GM19452 (cell line): ENCODE data around the gene UNC119B.

Experiments
- ATAC-seq: cut with Tn5 transposase; IDR thresholded peaks from one replicate; pipeline ENCODE4 v1.9.1; 2021; ENCODE audit not compliant: unreplicated experiment

The UNC119B gene

DNA sequence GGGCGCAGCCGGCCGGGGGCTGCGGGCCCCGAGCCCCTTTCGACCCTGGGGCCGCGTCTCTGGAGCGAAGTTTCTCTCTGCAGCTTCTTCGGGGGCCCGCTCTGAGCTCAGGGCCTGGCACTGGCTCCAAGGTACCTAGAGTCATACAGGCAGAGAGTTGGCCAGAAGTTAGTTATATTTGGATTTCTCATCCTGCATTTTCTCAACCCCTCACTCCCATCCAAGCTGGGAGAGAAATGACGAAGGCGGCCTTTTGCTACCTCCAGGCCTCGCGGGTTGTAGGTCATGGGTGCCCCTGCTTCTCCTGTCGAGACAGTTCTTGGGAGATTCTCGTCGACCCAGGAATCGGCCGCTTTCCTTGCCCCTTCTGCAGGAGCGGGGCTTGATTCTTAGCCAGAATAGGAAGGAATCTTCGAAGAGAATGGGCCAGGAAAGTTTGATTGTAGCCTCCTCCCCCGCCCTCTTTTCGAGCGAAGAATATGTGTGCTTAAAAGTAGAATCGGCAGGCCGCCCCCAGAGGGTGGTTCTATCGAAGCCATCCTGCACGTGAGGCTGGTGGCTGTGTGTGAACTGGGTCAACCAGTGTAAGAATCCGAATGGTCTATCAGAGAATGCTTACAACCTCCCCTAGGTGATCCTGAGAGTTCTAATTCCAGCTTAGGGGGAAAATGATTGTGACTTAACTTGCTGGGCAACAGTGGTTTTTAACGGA, 22.5 kb upstream of the UNC119B start:
- ATAC-seq, result no peak

DNA sequence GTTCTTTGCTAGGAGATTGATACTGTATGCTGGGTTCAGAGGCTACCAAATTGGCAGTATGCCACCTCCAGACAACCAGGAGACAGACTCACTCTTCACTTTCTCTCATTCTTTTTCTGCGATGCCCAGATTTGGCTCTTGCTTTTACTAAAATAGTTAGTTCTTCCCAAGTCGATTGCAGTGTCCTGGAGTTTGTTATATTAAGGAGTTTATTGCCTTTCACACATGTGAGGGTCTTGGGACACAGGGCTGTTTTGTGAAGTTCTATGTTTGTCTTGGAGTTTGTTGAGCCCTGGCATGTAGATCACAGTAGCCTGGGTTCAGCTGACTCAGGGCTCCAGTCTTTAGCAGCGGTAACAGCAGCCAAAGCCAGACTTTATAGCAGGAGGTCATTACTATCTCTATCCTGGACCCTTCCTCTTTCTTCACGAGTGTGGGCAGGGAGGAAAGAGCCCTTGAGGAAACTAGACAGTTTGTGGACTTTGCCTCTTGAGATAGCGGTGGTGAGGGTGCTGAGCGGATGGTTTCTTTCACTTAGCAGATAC, 21.7 kb upstream of the UNC119B start:
- ATAC-seq, result no peak

DNA sequence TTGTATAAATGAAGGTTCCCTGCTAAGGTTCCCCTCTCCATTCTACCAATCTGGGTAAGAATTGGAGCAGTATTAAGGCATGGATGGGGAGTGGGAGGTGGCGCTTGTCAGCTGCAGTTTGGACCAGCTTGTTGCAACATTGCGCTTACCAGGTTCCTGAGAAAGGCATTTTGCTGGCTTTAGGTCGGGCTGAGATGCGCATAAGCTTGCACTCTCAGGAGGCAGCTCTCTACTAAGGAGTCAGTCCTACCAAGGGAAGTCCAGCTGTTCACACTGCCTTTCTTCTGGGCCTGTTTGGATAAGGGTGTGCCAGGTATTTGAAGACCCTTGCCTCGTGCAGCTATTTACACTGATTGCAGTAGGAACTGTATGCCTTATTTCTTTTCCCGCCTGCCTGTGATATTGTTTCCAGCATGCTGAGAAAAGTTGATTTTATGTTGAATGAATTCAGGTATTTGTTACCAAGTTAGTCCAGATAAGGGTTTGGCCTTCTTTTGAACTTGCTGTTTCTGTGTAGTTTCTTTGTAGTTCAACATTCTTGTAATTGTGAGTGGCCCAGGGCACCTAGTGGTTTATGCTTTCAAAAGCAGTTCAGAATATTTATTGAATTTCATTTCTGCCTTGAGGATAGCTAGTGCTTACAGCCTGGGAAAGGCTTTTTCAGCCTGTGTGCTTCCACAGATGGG, 20.7 kb upstream of the UNC119B start:
- no peak for ATAC-seq

DNA sequence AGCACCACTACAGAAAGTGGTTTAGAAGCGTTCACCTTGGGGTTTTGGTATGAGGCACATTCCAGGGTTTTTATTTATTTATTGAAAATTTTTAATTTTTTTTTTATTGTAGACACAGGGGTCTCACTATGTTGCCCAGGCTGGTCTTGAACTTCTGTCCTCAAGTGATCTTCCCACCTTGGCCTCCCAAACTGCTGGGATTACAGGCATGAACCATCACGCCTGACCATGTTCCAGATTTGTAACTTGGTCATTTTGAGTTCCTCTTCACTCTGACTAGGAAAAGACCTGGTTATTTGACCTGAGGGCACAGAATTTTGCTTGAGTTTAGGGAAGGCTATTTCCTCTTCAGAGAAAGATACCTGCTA, 20.2 kb upstream of the UNC119B start:
- no peak for ATAC-seq

DNA sequence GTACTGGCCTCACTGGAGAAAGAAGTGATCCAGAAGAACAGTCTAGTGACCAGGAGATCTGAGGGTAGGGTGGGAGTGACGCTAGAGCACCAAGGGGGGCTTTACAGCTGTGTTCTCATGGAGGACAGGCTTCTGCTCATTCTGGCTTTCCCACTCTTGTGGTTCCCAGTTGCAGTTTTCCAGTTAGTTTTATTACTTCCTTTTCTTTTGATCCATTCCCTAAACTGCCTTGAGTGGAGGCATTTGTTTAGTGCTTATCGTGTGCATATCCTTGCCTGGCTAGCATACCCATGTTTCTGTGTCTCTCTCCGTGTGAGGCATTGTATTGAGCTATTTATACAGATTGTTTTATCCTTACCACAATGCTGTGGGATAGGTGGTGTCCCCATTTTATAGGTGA, 19.3 kb upstream of the UNC119B start:
- no peak for ATAC-seq

DNA sequence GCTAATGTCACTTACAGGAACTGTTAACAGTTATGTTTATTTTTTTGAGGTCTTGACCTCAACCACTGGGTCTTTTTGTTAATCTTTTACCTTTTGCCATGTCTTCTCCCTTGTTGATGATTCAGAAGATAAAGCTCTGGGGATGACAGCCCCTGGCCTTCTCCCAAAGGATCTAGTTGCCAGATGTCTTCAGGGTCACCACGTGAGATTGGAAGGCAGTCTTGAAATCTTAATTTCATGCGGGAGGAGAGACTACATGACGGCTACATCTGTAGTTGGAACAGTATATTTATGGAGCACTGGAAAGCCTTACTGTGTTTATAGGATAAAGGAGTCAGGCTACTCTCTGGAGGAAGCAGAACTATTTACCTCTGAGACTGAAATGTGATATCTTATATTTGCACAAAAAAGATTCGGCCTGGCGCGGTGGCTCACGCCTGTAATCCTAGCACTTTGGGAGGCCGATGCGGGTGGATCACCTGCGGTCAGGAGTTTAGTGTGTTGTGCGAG, 17.7 kb upstream of the UNC119B start:
- ATAC-seq, result no peak

DNA sequence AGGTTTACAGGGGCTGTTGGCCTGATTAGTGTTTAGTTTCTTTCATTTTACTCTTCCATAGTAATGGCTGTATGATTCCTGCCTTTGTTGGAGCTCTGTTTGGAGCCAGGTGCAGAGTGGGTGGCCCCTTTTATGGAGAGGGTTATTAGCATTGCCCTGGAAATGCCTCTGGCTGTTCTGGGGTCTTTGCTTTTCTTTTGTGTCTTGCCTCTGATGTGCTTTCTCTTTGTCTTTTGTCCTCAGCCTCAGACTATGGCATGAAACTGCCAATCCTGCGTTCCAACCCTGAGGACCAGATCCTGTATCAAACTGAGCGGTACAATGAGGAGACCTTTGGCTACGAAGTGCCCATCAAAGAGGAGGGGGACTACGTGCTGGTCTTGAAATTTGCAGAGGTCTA, 16.4 kb upstream of the UNC119B start:
- ATAC-seq, result no peak

DNA sequence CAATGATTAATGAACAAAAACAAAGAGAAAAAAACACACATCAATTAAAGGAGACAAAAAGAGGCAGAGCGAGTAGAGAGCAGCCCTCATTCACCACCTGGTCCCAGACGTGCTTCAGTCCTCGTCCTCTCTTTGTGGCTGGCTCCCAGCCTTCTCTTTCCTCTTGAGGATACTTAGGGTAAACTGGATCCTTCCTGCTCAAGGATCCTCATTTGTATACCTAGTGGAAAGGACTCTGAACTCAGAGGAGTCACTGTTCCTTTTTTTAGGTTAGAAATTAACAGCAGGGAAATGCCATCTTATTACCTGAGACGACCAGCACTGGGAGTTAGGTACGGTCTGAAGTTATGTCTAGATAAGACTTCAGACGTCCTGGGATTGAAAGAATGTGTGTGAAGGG, 13.6 kb upstream of the UNC119B start:
- ATAC-seq, result no peak

DNA sequence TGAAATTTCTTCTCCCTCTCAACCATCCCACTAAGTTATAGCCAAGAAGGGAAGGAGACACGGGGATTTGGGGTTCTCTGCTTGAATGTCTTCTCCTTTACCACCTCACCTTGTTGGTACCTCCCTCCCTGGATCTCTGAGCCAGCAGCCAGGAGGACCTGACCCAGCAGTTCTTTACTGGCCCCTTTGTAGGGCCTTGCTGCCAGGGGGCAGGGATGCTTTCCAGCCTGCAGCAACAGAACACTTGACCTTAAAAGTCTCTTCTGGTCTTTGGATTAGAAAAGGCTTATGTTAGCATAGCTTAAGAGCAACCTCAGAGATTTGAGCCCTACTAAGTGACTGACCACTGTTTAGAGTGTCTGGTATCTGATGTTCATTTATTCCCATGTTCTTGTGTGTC, 12.9 kb upstream of the UNC119B start:
- no peak for ATAC-seq

DNA sequence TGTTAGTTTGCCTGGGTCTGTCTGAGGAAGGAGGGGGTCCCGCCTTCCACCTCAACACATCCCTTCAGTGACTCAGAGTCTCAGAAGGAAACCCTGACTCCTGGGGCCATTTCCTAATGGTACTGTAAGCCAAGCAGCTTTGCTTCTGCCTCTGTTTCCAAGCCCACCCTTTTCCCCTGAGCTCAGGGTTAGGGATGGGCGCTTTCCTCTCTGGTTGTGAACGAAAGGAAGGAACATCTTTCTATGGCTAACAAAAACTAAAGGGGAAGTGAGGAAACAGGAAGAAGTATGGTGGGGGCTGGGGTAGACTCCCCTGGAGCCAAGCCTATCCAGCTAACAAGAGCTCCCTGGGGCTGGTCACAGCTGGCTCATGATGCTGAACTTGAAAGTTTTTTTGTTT, 11.6 kb upstream of the UNC119B start:
- no peak for ATAC-seq

DNA sequence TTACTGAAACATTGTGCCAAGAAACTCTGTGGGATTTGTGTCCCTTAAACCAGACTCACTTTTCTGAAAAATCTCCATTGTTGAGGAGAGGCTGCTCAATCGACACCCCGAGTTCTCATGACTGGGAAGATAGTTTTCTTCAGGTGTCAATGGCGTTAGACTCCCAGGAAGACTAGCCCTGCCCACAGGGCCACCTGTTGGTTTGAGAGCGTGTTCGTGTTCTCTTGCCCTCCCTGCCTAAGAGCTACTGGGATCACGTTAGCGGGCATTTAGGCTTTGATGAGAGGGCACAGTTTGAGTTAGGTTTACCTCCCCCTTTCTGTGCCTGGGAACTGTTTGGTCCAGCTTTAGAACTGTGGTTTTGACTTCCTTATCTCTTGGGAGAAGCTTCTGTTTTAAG, 10.7 kb upstream of the UNC119B start:
- ATAC-seq, result no peak

DNA sequence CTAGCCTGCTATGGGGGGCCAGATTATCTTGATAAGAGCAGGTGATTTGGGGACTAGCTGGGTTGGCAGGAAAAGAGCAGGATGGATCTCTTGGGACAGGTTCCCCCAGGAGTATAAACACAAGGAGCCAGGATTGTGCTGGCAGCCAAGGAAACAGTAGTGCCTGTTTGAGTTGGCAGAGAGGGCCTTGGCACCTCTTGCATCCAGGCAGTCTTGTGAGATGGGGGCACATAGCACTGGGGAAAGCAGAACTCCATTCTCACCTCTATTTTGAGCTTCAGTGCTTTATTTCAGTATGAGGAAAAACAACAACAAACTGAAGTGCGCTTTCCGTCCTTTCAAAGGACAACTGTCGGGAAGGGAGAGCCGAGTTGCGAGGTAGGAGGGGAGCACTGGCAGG, 9.4 kb upstream of the UNC119B start:
- no peak for ATAC-seq

DNA sequence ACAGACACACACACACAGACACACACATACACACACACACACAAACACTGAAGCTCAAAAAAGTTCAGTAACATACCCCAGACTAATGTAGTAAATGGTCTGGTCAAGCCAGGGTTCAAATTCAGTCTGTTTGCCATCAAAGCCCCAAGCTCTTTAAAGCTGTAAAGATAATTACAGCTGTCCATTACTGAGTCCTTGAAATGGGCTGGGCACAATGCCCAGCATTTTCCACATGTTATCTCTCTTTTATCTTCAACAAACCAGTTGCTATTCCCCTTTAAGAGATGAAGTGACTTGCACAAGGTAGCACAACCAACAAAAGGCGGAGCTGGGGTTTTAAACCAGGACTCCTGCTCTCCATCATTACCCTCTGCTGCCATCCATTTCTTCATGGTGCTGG, 7.6 kb upstream of the UNC119B start:
- no peak for ATAC-seq

DNA sequence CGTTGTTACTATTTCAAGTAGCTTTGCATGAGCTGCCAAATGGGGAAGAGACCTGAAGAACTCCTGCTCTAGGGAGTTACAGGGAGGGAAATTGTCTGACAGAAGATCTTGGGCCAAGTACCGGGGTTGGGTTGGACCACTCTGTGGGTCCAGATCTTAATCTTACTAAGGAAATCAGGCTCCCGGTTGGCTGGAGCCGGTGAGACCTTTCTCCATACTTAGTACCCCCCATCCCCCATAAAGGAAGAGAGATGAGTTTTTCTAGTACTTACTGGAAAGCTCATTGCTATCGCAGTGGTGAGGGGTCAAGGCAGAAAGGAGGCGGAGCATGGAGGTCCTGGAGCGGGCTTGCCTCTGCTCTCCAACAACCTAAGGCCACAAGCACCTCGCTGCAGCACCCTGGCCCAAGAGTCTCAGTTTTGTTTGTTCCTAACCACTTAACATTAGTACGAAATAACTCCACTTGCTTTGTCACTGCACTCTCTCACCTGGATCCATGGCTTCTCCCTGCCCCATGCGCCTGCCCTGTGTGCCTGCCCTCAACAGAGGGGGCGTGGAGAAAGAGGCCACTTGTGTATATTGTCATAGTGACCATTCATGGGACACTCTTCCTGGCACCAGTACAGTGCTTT, 6.8 kb upstream of the UNC119B start:
- ATAC-seq, result no peak

DNA sequence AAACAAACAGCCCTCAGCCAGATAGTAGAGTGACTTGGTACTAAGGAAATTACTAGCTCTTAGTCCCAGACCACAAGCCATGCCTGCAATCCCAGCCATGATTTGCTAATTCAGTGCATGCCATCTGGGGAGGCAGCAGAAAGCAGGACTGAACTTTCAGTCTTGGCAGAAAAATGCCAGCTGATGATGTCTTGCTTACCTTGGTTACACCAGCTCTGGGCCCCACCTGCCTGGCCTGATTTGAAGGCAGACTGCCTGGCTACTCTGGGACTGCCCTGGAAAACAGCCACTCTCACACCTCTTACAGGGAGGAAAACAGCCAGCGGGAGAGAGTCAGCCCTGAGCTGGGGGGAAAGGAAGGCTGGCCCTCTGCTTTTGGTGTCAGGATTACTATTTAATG, 4.6 kb upstream of the UNC119B start:
- no peak for ATAC-seq

DNA sequence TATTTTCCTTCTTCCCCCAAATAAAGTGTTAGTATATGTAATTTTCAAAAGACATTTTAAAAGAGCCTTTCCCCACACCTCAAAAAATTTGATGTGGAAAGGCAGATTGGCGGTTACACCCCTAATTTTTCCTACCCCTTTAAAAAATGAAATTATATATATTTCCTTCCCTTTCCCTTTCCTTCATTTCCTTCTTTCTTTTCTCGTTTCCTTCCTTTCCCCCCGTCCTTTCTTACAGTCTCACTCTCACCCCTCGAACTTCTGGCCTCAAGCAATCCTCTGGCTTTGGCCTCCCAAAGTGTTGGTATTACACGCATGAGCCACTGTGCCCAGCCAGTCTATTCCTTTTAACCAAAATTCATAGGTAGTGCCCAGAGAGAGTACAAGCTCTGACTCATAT, 4.2 kb upstream of the UNC119B start:
- ATAC-seq, result no peak

DNA sequence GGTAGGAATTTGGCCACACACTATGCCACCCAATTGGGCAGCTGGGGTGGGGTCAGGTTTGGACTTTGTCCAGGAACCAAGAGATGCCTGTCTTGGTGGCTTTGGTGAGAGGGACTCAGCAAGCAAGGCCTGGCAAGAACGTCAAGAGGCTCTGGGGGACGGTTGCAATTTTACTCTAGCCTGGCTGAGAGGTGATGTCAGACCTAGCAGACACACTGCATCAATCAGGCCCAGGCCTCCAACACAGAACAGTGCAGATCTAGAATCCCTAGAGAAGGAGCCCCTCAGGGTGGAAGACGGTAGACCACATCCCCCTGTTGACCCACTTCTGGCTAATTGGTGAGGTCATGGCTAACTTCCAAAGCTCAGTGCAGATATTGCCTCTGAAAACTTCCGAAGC, 1.6 kb upstream of the UNC119B start:
- no peak for ATAC-seq

DNA sequence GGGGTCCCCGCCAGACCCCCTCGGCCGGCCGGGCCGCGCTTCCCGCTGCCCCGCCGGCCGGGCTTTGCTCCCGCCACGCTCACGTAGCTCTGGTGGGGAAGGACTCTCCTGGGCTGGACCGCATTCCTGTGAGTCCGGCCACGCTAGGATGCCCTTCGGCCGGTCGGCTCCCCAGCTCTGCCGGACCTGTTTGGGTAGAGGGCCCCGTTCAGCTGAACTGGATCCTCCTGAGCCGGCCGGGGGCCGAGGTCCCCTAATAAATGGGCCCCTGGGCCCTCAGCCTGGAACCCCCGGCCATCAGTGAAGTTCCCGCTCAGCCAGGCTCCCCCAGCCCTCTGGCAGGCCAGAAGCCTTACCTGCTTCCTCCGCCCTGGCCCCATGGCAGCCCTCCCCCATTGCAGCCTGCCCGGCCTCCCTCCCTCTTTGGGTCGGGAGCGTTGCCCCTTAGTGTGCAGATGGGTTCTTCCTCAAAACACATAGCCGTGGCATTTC, 593 bp downstream of the UNC119B start:
- ATAC-seq, result no peak

DNA sequence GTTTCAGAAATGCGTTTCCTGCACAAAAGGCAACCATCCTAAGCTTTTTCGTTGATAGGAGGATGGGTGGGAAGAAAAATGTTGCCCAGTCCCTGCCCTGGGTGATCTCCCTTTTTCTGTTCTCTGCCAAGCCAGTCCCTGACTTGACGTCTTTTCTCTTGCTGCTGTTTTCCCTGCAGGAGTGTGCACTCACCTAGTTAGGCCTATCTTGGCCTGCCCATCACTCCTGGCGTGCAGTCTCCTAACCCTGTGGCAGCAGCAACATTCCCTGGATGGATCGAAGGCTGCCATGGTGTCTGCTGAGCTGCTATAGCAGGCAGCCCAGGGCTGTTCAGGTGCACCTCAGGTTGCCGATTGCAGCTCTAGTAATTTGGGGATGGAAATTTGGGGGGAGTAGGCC, 1.2 kb downstream of the UNC119B start:
- ATAC-seq, result no peak

DNA sequence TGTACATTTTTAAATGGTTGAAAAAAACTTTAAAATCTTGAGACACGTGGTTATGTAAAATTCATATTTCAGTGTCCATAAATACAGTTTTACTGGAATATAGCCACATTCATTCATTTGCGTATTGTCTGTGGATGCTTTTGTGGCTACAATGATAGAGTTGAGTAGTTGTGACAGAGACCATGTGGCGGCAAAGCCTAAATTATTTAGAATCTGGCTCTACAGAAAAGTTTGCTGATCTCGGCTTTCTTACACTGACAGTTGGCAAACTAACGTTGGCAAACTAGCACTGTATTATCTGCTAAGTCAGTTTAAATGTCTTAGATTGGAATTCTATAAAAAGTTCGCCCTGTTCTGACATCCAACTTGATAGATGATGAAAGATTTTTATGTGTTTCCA, 2.4 kb downstream of the UNC119B start:
- no peak for ATAC-seq

DNA sequence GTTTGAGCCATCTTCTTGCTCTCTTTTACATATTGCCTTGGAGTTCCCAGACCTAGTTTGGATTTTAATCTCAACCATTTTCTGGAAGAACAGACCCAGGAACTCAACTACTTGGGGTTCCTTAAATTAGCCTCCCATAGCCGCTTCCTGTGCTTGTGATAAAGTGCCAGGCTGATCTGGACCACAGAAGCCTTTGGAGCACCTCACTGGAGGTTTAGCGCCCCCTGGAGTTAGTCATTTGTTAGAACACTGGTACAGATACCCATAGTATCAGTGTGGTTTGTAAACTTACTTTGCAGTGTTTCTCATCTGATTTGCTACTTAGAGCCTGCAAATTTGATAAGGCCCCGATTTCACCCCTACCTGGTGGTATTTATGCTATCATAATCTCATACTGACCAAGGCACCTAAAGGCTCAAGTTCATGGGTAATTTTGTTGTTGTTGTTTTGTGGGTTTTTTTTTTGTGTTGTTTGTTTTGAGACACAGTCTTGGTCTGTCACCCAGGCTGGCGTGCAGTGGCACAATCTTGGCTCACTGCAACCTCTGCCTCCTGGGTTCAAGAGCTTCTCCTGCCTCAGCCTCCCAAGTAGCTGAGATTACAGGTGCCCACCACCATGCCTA, 3.7 kb downstream of the UNC119B start:
- no peak for ATAC-seq
